ENCODE measurements around the gene KCNH1.

The KCNH1 gene

GRCh38 chr1:210711825-210712612 lies 421.9 kb downstream of the KCNH1 start:
- no peak for DNase-seq (ENCODE audit: low spot score)

GRCh38 chr1:210709701-210710100 lies 424.2 kb downstream of the KCNH1 start:
- no peak for DNase-seq (ENCODE audit: low spot score)

DNA sequence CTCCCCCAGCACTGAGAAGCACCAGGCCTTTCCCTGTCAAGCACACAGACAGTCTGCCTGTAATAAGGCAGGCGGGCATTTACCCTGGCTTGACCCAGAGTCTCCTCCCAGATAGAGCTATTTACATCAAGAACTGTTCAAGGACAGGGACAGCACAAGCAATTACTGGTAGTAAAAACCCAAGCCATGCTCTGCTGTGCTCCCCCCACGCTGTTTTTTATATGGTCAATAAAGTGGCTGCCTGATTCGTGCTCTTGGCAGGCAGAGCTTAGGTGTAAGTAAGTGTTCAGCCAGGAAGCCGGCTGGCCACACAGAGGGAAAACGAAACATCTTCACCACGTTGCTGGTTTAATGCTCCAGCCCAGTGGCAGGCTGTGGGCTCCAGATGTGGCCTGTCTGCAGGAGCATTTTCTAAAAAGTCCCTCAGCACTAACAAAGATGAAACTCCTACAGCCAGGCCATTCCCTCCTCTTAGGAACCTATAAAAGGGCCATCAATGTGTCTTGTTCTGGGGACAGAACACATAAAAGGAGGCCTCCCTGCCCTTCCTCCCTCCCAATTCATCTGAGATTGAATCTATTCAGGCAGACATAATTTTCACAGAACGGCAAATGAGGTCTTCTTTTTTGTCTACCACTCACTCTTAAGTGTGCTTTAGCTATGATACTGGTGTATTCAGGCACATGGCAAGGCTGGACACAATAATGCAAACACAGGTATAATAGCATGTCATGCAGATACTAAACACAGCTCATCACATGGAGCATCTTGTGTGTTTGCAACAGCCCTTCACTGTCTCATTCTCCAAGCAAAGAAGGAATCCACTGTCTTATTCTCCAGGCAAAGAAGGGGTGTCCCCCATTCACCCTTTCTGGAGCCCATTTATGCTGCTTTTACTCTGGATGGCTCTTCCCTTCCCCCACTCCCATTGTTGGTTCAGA lies 426.4 kb downstream of the KCNH1 start:
- no peak for DNase-seq (ENCODE audit: low spot score)

- DNase-seq (ENCODE audit: low spot score): no peak
Observed at GRCh38 chr1:210706246-210706645, 427.7 kb downstream of the KCNH1 start.

DNA sequence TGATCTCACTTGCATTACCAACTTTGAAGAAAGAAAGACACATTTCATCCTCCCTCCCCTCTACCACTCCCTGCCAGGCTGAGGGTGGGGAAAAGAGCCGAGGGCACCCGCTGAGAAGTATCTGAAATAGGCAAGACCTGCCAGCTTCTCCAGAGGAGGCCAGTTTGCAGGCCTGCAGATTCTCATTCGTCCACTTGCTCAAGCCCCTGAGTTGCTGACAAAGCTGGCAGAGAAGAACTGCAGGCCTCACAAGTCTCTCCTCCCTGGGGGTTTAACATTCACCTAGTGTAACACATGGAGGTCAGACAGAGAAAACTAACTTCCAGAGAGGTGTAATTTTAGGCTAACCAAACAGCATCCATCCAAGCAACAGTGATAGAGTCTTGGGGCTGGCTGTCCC lies 428.9 kb downstream of the KCNH1 start:
- DNase-seq (ENCODE audit: low spot score): no peak

DNA sequence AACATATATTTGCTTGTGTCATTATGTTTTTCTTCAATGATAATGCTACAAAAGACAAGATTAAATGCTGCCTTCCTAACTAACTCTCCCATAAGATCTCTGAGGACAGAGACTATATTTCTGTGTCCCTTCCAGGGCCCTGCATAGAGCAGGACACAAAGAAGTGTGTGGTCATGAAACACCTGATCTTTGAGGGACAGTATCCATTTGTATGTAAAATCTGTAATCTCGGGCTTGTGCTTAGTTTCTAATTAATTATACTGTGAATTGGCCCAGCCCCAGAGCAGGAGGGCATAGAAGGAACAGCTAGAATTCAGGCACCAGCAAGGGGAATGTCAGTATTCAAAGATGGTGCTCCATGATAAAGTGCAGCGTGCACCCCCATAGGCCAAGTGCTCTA lies 430.4 kb downstream of the KCNH1 start:
- no peak for DNase-seq (ENCODE audit: low spot score)

GRCh38 chr1:210702506-210702905 lies 431.4 kb downstream of the KCNH1 start:
- no peak for DNase-seq (ENCODE audit: low spot score)

- DNase-seq (ENCODE audit: low spot score): no peak
Observed at GRCh38 chr1:210700511-210700910, 433.4 kb downstream of the KCNH1 start.

GRCh38 chr1:210700083-210700482 lies 433.9 kb downstream of the KCNH1 start:
- no peak for DNase-seq (ENCODE audit: low spot score)

- DNase-seq (ENCODE audit: low spot score): no peak
Observed at GRCh38 chr1:210698661-210699060, 435.3 kb downstream of the KCNH1 start.

- no peak for DNase-seq (ENCODE audit: low spot score)
Observed at GRCh38 chr1:210697185-210697584, 436.8 kb downstream of the KCNH1 start.

- no peak for DNase-seq (ENCODE audit: low spot score)
Observed at GRCh38 chr1:210696709-210697108, 437.2 kb downstream of the KCNH1 start.

DNA sequence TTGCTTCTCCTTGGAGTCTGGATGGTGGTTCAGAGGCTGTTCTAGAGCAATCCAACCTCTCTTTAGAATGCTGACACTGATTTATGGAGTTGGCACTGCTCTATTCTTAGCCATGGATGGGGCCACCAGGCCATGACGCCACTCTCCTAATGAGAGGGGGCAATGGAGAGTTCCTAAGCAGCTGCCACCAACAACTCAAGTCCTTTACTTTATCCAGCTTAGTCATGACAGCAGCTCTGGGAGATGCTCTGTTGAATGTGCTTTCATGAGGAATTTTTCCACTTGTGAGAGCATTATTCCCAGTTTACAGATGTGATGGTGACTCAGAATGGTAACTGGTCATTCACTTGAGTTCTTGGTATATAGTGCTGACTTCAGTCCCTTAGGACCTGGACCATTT lies 438.9 kb downstream of the KCNH1 start:
- no peak for DNase-seq (ENCODE audit: low spot score)

- no peak for DNase-seq (ENCODE audit: low spot score)
Observed at GRCh38 chr1:210692796-210693195, 441.2 kb downstream of the KCNH1 start.

- DNase-seq (ENCODE audit: low spot score): no peak
Observed at GRCh38 chr1:210691039-210691610, 442.8 kb downstream of the KCNH1 start.

DNA sequence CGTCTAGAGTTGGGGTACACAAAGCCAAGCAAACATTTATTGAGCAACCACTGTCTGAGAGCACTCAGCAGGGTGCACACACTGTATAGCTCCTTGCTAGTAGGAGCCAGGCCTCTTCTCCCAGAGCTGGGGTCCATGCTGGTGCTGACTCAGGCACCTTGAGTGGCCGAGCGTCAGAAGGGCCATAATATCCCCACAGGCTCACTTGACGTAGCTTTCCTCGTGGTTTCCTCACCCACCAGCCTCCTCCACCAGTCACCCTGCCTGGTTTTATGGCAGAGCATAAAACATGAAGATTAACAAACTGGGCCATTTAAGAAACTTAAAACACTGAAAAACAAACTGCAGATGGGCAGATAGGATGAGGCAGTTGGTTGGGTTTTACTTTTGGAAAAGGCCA lies 443.7 kb downstream of the KCNH1 start:
- no peak for DNase-seq (ENCODE audit: low spot score)

DNA sequence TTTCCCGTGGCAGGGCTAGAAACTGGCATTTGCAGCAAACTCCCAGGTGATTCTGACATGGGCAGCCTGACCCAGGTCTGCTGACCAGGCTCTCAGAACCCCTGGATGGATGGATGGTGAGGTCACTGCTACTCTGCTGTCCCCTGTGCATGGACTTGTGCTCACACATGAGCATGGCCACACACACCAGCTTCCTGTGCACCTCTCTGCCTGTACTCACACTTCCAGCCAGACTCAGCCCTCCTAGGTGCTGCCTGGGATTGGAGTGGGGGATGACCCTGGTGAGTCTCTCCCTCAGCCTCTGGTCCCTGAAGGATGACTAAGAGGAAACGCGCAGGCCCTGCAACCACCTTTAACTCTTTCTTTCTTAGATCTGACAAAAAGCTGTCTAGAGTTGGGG lies 444.1 kb downstream of the KCNH1 start:
- DNase-seq (ENCODE audit: low spot score): no peak

DNA sequence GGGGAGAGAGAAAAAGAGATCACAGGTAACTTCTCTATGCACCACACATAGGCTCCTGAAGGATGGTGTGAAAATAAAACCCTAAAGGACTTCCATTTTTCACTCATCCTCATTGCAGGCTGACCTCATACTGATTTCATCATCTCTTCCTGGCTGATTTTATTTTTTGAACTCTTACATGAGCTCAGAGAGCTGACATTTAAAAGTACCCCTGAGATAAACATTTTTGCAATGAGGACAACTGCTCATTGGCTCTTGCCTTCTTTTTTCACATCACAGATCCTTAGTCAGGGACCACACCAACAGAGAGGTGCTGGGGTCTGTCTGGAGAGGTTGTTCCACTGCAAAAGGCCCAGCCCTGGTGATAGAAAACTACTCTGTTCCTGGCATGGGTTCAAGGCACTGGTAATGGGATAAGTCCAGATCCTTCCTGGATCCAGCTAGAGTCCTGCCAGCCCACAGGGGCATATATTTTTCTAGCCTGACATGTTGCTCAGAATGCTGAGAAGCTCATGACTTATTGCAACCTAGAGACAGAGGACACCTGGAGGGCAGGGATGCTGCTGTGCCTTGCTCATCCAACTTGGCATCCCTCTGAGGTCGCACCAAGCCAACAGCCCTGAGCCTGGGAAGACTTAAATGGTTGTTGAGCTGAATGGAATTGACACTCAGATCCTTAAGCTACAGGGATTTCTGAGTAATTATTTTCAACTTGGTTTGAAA lies 445.3 kb downstream of the KCNH1 start:
- no peak for DNase-seq (ENCODE audit: low spot score)

GRCh38 chr1:210687582-210688279 lies 446.2 kb downstream of the KCNH1 start:
- no peak for DNase-seq (ENCODE audit: low spot score)

- no peak for DNase-seq (ENCODE audit: low spot score)
Observed at GRCh38 chr1:210686841-210687240, 447.1 kb downstream of the KCNH1 start.

DNA sequence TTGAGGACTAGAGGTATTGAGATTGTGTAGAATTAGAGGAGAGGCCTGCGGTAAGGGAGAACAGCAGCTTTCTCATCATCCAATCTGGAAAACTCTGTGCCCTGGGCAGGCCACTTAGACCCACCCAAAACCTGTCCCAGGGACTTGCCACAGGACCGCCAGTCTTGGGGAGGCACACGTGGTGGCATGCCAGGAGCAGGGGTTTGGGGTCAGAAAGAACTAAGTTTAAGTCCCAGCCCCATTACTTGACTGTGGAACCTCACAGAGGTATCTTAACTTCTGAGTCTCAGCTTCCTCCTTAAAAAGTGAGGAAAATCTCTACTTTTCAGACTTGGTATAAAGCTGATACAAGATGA lies 448.7 kb downstream of the KCNH1 start:
- DNase-seq (ENCODE audit: low spot score): no peak

All from hematopoietic multipotent progenitor cell treated with erythropoietin and hydrocortisone succinate and interleukin-3 and kit ligand, for 17 days (in vitro differentiated cells).